Suprapubic skin (tissue), 3 donors: ENCODE measurements around the gene ARID1A.

Experiments used
- POLR2AphosphoS5 ChIP-seq, 3 donors: sonication (generic); formaldehyde crosslinking; IDR thresholded peaks; one replicate each; pipeline ENCODE4 v1.6.1; 2017; ENCODE audit warnings: antibody characterized with exemption in 3 of 3
- TF ChIP-seq, protein P1 (sequence below), 2 donors: fragments of 200-600 bp in 1 of 2; fragments of 450-650 bp in 1 of 2; sonication (generic) in 1 of 2; IDR thresholded peaks; one replicate each; pipeline ENCODE4 v1.5.1; 2016 to 2019; ENCODE audit warnings: antibody characterized with exemption in 2 of 2, mild to moderate bottlenecking in 1 of 2, moderate library complexity in 1 of 2

DNA sequence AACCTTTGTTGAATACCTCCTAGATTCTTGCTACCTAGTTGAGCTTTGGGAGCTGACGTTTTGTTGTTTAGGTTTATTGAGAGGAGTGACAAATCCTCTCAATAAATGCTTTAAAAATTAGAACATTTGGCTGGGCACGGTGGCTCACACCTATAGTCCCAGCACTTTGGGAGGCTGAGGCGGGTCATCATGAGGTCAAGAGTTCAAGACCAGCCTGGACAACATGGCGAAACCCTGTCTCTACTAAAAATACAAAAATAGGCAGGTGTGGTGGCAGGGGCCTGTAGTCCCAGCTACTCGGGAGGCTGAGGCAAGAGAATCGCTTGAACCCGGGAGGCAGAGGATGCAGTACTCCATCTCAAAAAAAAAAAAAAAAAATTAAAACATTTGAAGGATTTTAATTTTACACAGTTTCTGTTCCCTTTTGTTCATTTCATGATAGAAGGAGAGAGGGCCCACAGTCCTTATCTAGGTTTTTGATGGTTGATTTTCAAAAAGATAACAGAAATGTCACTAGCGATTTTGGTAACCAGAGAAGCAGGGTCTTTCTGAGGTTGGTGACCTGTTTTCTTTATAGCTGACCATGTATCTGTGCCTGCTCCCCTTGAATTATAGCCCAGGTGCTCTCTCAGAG is 47.7 kb downstream of the ARID1A start:
- no peak for TF ChIP-seq POLR2AphosphoS5 (IDR thresholded peaks at IDR 0.05)
- TF ChIP-seq, protein P1, sequence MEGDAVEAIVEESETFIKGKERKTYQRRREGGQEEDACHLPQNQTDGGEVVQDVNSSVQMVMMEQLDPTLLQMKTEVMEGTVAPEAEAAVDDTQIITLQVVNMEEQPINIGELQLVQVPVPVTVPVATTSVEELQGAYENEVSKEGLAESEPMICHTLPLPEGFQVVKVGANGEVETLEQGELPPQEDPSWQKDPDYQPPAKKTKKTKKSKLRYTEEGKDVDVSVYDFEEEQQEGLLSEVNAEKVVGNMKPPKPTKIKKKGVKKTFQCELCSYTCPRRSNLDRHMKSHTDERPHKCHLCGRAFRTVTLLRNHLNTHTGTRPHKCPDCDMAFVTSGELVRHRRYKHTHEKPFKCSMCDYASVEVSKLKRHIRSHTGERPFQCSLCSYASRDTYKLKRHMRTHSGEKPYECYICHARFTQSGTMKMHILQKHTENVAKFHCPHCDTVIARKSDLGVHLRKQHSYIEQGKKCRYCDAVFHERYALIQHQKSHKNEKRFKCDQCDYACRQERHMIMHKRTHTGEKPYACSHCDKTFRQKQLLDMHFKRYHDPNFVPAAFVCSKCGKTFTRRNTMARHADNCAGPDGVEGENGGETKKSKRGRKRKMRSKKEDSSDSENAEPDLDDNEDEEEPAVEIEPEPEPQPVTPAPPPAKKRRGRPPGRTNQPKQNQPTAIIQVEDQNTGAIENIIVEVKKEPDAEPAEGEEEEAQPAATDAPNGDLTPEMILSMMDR (IDR thresholded peaks at IDR 0.05) = no peak
